SK-N-SH (cell line): ENCODE results near the gene CENPP. TPM values are rescaled to one million over a fixed set of nuclear protein-coding genes. Genes with fewer than 3 reads are reported as not detected.

Experiments
- CTCF ChIA-PET: fragments of 300-600, 350-600 bp; formaldehyde crosslinking; extraction: SDS; loops from one replicate; lab custom pipeline; 2021; lab: Yijun Ruan, JAX
- POLR2A ChIA-PET: fragments of 350-600 bp; sonication (Branson Sonifier 250); formaldehyde crosslinking; extraction: SDS; loops from one replicate; lab custom pipeline; 2020; ENCODE audit warnings: antibody characterized with exemption, inconsistent platforms; lab: Yijun Ruan, JAX
- DNase-seq: peaks from one replicate; pipeline ENCODE4 v3.0.0; 2012
- H2AFZ ChIP-seq: fragments of 200-600 bp; sonication (generic); 2 replicates; pipeline ENCODE4 v1.8.1; 2016; ENCODE audit warnings: antibody characterized with exemption, mild to moderate bottlenecking, low read depth
- H3F3A ChIP-seq: fragments of 200-600 bp; sonication (generic); replicated peaks from 2 replicates; pipeline ENCODE3; 2016; ENCODE audit warnings: antibody characterized with exemption, mild to moderate bottlenecking; ENCODE audit not compliant: insufficient read depth
- H3K27ac ChIP-seq, 2 experiments: fragments of 200-500 bp in 1 of 2; fragments of 200-600 bp in 1 of 2; sonication (Bioruptor generic) in 1 of 2; sonication (generic), shearing (Covaris generic) in 1 of 2; 2 replicates each; pipeline versions ENCODE4 v1.5.1 to v1.6.1; 2014 to 2016; ENCODE audit warnings: low read depth in 2 of 2, inconsistent platforms in 1 of 2, low read length in 1 of 2, mild to moderate bottlenecking in 1 of 2, mixed read lengths in 1 of 2
- H3K27me3 ChIP-seq: fragments of 200-600 bp; sonication (generic), shearing (Covaris generic); 2 replicates; pipeline ENCODE4 v1.6.1; 2016; ENCODE audit warnings: mixed run types; ENCODE audit not compliant: insufficient read depth
- H3K36me3 ChIP-seq, 2 experiments: fragments of 200-500 bp in 1 of 2; fragments of 200-600 bp in 1 of 2; sonication (Bioruptor generic) in 1 of 2; sonication (generic) in 1 of 2; replicated peaks in 1 of 2; 2 replicates each; pipeline versions ENCODE3 to v1.5.1; 2014 to 2016; ENCODE audit warnings: low read length in 1 of 2, mild to moderate bottlenecking in 1 of 2; ENCODE audit not compliant: insufficient read depth in 2 of 2, control insufficient read depth in 1 of 2
- H3K4me1 ChIP-seq, 2 experiments: fragments of 200-500 bp in 1 of 2; fragments of 200-600 bp in 1 of 2; sonication (Bioruptor generic) in 1 of 2; sonication (generic), shearing (Covaris generic) in 1 of 2; 2 replicates each; pipeline versions ENCODE4 v1.5.1 to v1.6.1; 2014 to 2016; ENCODE audit warnings: low read depth in 1 of 2, low read length in 1 of 2, mixed run types in 1 of 2; ENCODE audit not compliant: insufficient read depth in 2 of 2, control insufficient read depth in 1 of 2
- H3K4me2 ChIP-seq: fragments of 200-600 bp; sonication (generic), shearing (Covaris generic); 2 replicates; pipeline ENCODE4 v1.6.1; 2017; ENCODE audit warnings: mixed run types
- H3K4me3 ChIP-seq, 2 experiments: fragments of 200-500 bp in 1 of 2; fragments of 200-600 bp in 1 of 2; sonication (Bioruptor generic) in 1 of 2; sonication (generic), shearing (Covaris generic) in 1 of 2; 2 replicates each; pipeline versions ENCODE4 v1.5.1 to v1.8.1; 2014 to 2016; ENCODE audit warnings: low read depth in 2 of 2, inconsistent platforms in 1 of 2, low read length in 1 of 2, mild to moderate bottlenecking in 1 of 2, mixed read lengths in 1 of 2, moderate library complexity in 1 of 2
- H3K79me2 ChIP-seq: fragments of 200-600 bp; sonication (generic); 2 replicates; pipeline ENCODE4 v1.8.1; 2017; ENCODE audit warnings: mild to moderate bottlenecking; ENCODE audit not compliant: insufficient read depth
- H3K9ac ChIP-seq: fragments of 200-600 bp; sonication (generic); 2 replicates; pipeline ENCODE4 v1.6.1; 2017; ENCODE audit warnings: mixed run types
- H3K9me2 ChIP-seq: fragments of 200-600 bp; sonication (generic); 2 replicates; pipeline ENCODE4 v1.6.1; 2017; ENCODE audit warnings: mixed run types
- H3K9me3 ChIP-seq: fragments of 200-600 bp; sonication (generic); 2 replicates; pipeline ENCODE4 v1.6.1; 2017; ENCODE audit warnings: mixed run types, mild to moderate bottlenecking, moderate library complexity
- H4K20me1 ChIP-seq: fragments of 200-600 bp; sonication (generic); 2 replicates; pipeline ENCODE4 v1.6.1; 2017; ENCODE audit warnings: mild to moderate bottlenecking, mixed run types; ENCODE audit not compliant: insufficient read depth
- ELF1 ChIP-seq: IDR thresholded peaks from 2 replicates; pipeline ENCODE4 v1.4.0; 2012
- EP300 ChIP-seq, 2 experiments: IDR thresholded peaks; 2 replicates each; pipeline versions ENCODE4 v1.4.0 to v1.6.1; 2012; ENCODE audit warnings: borderline replicate concordance in 1 of 2, low read depth in 1 of 2, low read length in 1 of 2
- FOSL2 ChIP-seq: IDR thresholded peaks from 2 replicates; pipeline ENCODE4 v1.4.0; 2012; ENCODE audit warnings: low read depth, mild to moderate bottlenecking, moderate library complexity, borderline replicate concordance
- FOXJ3 ChIP-seq: sonication (generic); formaldehyde crosslinking; IDR thresholded peaks from 2 replicates; pipeline ENCODE4 v1.5.1; 2020; ENCODE audit warnings: mild to moderate bottlenecking, missing genetic modification reagents
- MAX ChIP-seq: IDR thresholded peaks from 2 replicates; pipeline ENCODE4 v1.4.0; 2012; ENCODE audit warnings: low read depth
- MXI1 ChIP-seq: IDR thresholded peaks from 2 replicates; pipeline ENCODE4 v1.6.1; 2012; ENCODE audit warnings: mild to moderate bottlenecking, low read depth, low read length, improper control_type of control experiment
- NFIC ChIP-seq: IDR thresholded peaks from 2 replicates; pipeline ENCODE4 v1.4.0; 2012; ENCODE audit warnings: borderline replicate concordance
- NRF1 ChIP-seq: IDR thresholded peaks from 2 replicates; pipeline ENCODE4 v1.6.1; 2012; ENCODE audit warnings: low read depth, mild to moderate bottlenecking, low read length
- RFX5 ChIP-seq: IDR thresholded peaks from 2 replicates; pipeline ENCODE4 v1.6.1; 2012; ENCODE audit warnings: mild to moderate bottlenecking, improper control_type of control experiment, low read length
- RXRA ChIP-seq: IDR thresholded peaks from 2 replicates; pipeline ENCODE4 v1.4.0; 2012; ENCODE audit warnings: low read depth, mild to moderate bottlenecking, borderline replicate concordance
- SIN3A ChIP-seq: IDR thresholded peaks from 2 replicates; pipeline ENCODE4 v1.6.1; 2012; ENCODE audit warnings: low read depth, mild to moderate bottlenecking, low read length, moderate library complexity, borderline replicate concordance
- TAF1 ChIP-seq: IDR thresholded peaks from 2 replicates; pipeline ENCODE4 v1.6.1; 2012; ENCODE audit warnings: low read depth, mild to moderate bottlenecking, low read length, moderate library complexity, borderline replicate concordance
- TEAD4 ChIP-seq: IDR thresholded peaks from 2 replicates; pipeline ENCODE4 v1.4.0; 2012; ENCODE audit warnings: mild to moderate bottlenecking, borderline replicate concordance; ENCODE audit not compliant: insufficient read depth
- WGBS: methylation state at CpG from one replicate; pipeline ENCODE4 v1.1.6; 2017; ENCODE audit warnings: low lambda C conversion rate; 5-methylcytosine and 5-hydroxymethylcytosine counted together
- polyA plus RNA-seq, 3 experiments: library from polyadenylated mRNA; depleted of rRNA; stranded (reverse); fragments of >200 nt; gene quantifications; 2 replicates each; pipeline ENCODE4 v1.2.3, GENCODE V29; 2012
- TF ChIP-seq, protein P1 (sequence below): IDR thresholded peaks from 2 replicates; pipeline ENCODE4 v1.6.1; 2012; ENCODE audit warnings: mild to moderate bottlenecking, low read depth, low read length, moderate library complexity
- TF ChIP-seq, protein P2 (sequence below): fragments of 150-350 bp; IDR thresholded peaks from 2 replicates; pipeline ENCODE4 v1.6.1; 2016; ENCODE audit warnings: mild to moderate bottlenecking, low read depth, low read length

CENPP gene
- polyA plus RNA-seq, 1 of the 3 experiments (the other 2 are of a cell fraction) = 1.3 TPM

DNA sequence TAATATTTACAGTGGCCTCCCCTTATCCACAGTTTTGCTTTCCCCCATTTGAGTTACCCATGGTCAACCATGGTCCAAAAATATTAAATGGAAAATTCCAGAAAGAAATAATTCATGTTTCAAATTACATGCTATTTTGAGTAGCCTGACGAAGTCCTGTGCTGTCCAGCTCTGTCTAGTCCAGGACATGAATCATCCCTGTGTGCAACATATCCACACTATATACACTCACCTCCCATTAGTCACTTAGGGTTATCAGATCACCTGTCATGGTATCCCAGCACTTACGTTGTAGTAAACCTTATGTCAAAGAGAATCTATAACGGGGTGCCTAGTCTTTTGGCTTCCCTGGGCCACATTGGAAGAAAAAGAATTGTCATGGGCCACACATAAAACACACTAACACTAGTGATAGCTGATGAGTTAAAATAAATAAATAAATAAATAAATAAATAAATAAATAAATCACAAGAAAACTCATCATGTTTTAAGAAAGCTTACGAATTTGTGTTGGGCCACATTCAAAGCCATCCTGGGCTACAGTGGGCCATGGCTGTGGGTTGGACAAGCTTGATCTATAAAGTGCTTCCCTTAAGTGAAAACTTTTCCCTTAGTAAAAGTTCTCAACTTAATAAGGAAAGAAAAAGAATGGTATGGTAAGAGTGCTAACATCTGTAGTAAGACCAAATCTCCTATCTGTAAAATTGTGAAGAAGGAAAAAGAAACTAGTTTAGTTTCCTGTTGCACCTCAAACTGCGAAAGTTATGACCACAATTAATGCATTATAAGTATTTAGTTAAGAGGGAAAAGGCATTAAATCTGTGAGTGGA is 114.4 kb downstream of the CENPP start (continued):
- TF ChIP-seq FOSL2 (peak; percentile 82; the same call in 1 of the 2 replicates), NFIC (no peak; the same call in 1 of the 2 replicates), NRF1 (no peak)

- Histone ChIP-seq H3K9me3 (no peaks in the 10 kb centered on the region), H3K9ac (no peak overlapping the region), H4K20me1 (no peaks in the 10 kb centered on the region), H3K4me1 (peaks cover 0 to 5% of the 10 kb centered on the region in 2 experiments; a peak in 1 of 4 replicates), H3K4me3 (no peak overlapping the region), H3K27ac (no peak overlapping the region), H3K79me2 (no peaks in the 10 kb centered on the region), H3F3A (peaks cover 7% of the 10 kb centered on the region), H3K36me3 (no peaks in the 10 kb centered on the region), H3K27me3 (no peaks in the 10 kb centered on the region), H2AFZ (no peak overlapping the region), H3K9me2 (no peaks in the 10 kb centered on the region), H3K4me2 (no peak overlapping the region)
- TF ChIP-seq MXI1 (no peak), RFX5 (no peak), FOXJ3 (CRISPR knock-in tag) (no peak), ELF1 (no peak)
- TF ChIP-seq, protein P1, sequence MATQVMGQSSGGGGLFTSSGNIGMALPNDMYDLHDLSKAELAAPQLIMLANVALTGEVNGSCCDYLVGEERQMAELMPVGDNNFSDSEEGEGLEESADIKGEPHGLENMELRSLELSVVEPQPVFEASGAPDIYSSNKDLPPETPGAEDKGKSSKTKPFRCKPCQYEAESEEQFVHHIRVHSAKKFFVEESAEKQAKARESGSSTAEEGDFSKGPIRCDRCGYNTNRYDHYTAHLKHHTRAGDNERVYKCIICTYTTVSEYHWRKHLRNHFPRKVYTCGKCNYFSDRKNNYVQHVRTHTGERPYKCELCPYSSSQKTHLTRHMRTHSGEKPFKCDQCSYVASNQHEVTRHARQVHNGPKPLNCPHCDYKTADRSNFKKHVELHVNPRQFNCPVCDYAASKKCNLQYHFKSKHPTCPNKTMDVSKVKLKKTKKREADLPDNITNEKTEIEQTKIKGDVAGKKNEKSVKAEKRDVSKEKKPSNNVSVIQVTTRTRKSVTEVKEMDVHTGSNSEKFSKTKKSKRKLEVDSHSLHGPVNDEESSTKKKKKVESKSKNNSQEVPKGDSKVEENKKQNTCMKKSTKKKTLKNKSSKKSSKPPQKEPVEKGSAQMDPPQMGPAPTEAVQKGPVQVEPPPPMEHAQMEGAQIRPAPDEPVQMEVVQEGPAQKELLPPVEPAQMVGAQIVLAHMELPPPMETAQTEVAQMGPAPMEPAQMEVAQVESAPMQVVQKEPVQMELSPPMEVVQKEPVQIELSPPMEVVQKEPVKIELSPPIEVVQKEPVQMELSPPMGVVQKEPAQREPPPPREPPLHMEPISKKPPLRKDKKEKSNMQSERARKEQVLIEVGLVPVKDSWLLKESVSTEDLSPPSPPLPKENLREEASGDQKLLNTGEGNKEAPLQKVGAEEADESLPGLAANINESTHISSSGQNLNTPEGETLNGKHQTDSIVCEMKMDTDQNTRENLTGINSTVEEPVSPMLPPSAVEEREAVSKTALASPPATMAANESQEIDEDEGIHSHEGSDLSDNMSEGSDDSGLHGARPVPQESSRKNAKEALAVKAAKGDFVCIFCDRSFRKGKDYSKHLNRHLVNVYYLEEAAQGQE = no peak
- CTCF ChIA-PET = interaction anchor here (1.5 to 5.2 kb wide), 6 partner anchors 8 to 300 kb away, joined by 3 to 61 read pairs (median 15); partner anchors contain the start of genes CENPP and NOL8
- no peak for DNase-seq
- 92% methylated on average over 6 of the region's 6 CpGs for WGBS
- POLR2A ChIA-PET = no interaction called here
These were observed 114.9 kb downstream of the CENPP start for GRCh38 chr9:92440751-92441046.

DNA sequence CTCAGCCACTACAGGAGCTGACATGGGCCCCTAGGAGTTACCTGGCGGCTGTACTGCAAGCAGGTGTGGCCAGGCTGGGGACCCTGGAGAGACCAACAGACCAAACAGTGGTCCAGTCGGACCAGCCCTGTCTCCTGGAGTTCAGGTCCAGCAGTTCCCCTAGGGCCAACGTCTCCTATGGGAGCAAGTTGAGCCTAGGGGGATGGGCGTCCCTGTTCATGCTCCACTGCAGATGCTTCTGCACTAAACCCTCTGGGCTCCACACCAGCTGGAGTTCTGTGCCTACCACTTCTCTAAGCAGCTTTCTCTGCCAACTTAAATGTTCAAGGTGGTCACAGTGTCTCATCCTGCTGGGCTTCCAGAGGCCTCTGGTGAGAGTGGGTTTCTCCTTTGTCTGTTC is 119.1 kb downstream of the CENPP start:
- H3K4me3 ChIP-seq = no peak overlapping the region
- H3F3A ChIP-seq = peaks cover 1% of the 10 kb centered on the region
- H2AFZ ChIP-seq = no peak overlapping the region
- no peaks in the 10 kb centered on the region for H3K79me2 ChIP-seq
- H4K20me1 ChIP-seq = no peaks in the 10 kb centered on the region
- no peak for DNase-seq
- H3K27ac ChIP-seq = no peak overlapping the region
- no peaks in the 10 kb centered on the region for H3K27me3 ChIP-seq
- CTCF ChIA-PET = interaction anchor here (1.2 to 3.4 kb wide), 3 partner anchors 15 to 307 kb away, joined by 3 to 13 read pairs (median 9); no protein-coding TSS in a partner anchor
- H3K4me2 ChIP-seq = no peak overlapping the region
- H3K9me2 ChIP-seq = no peaks in the 10 kb centered on the region
- no peaks in the 10 kb centered on the region for H3K36me3 ChIP-seq
- no peak overlapping the region for H3K9ac ChIP-seq
- no peaks in the 10 kb centered on the region for H3K9me3 ChIP-seq
- POLR2A ChIA-PET = no interaction called here
- no peaks in the 10 kb centered on the region for H3K4me1 ChIP-seq
- WGBS = 80% methylated on average over 4 of the region's 4 CpGs
- TF ChIP-seq NRF1 = no peak
- TF ChIP-seq TEAD4 = no peak
- TF ChIP-seq SIN3A = no peak
- TF ChIP-seq MAX = no peak
- TF ChIP-seq, protein P2, sequence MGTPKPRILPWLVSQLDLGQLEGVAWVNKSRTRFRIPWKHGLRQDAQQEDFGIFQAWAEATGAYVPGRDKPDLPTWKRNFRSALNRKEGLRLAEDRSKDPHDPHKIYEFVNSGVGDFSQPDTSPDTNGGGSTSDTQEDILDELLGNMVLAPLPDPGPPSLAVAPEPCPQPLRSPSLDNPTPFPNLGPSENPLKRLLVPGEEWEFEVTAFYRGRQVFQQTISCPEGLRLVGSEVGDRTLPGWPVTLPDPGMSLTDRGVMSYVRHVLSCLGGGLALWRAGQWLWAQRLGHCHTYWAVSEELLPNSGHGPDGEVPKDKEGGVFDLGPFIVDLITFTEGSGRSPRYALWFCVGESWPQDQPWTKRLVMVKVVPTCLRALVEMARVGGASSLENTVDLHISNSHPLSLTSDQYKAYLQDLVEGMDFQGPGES = no peak
- no peak for TF ChIP-seq EP300 (IDR thresholded peaks at IDR 0.05; ENCODE audit: borderline replicate concordance in 1 of 2, low read depth in 1 of 2, low read length in 1 of 2)
- TF ChIP-seq TAF1 = no peak
- no peak for TF ChIP-seq RXRA
- TF ChIP-seq, protein P1 = no peak
